ENCODE measurements around the gene NDST1.

- TF ChIP-seq TSHZ2 (CRISPR knock-in tag; IDR thresholded peaks at IDR 0.05), result no peak
- TF ChIP-seq ARNTL (CRISPR knock-in tag; IDR thresholded peaks at IDR 0.05; ENCODE audit: borderline replicate concordance, low read depth), result no peak
- no peak for TF ChIP-seq GLIS3 (CRISPR knock-in tag; IDR thresholded peaks at IDR 0.05)
- TF ChIP-seq RARB (CRISPR knock-in tag; IDR thresholded peaks at IDR 0.05), result no peak
- TF ChIP-seq CSDC2 (CRISPR knock-in tag; IDR thresholded peaks at IDR 0.05), result no peak
- TF ChIP-seq ZNF70 (CRISPR knock-in tag; IDR thresholded peaks at IDR 0.05), result no peak
- TF ChIP-seq PPARA (CRISPR knock-in tag; IDR thresholded peaks at IDR 0.05; ENCODE audit: borderline replicate concordance), result no peak
- no peak for TF ChIP-seq BACH2 (CRISPR knock-in tag; IDR thresholded peaks at IDR 0.05; ENCODE audit: borderline replicate concordance)
- TF ChIP-seq, protein P1, sequence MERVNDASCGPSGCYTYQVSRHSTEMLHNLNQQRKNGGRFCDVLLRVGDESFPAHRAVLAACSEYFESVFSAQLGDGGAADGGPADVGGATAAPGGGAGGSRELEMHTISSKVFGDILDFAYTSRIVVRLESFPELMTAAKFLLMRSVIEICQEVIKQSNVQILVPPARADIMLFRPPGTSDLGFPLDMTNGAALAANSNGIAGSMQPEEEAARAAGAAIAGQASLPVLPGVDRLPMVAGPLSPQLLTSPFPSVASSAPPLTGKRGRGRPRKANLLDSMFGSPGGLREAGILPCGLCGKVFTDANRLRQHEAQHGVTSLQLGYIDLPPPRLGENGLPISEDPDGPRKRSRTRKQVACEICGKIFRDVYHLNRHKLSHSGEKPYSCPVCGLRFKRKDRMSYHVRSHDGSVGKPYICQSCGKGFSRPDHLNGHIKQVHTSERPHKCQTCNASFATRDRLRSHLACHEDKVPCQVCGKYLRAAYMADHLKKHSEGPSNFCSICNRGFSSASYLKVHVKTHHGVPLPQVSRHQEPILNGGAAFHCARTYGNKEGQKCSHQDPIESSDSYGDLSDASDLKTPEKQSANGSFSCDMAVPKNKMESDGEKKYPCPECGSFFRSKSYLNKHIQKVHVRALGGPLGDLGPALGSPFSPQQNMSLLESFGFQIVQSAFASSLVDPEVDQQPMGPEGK (CRISPR knock-in tag; IDR thresholded peaks at IDR 0.05; ENCODE audit: borderline replicate concordance), result no peak
- TF ChIP-seq, protein P2, sequence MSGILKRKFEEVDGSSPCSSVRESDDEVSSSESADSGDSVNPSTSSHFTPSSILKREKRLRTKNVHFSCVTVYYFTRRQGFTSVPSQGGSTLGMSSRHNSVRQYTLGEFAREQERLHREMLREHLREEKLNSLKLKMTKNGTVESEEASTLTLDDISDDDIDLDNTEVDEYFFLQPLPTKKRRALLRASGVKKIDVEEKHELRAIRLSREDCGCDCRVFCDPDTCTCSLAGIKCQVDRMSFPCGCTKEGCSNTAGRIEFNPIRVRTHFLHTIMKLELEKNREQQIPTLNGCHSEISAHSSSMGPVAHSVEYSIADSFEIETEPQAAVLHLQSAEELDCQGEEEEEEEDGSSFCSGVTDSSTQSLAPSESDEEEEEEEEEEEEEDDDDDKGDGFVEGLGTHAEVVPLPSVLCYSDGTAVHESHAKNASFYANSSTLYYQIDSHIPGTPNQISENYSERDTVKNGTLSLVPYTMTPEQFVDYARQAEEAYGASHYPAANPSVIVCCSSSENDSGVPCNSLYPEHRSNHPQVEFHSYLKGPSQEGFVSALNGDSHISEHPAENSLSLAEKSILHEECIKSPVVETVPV (CRISPR knock-in tag; IDR thresholded peaks at IDR 0.05), result no peak
- no peak for TF ChIP-seq ZFP30 (CRISPR knock-in tag; IDR thresholded peaks at IDR 0.05)
- TF ChIP-seq ZNF565 (CRISPR knock-in tag; conservative IDR thresholded peaks at IDR 0.05; ENCODE audit: low read depth), result no peak
- TF ChIP-seq ZFP3 (CRISPR knock-in tag; IDR thresholded peaks at IDR 0.05), result no peak
- no peak for TF ChIP-seq OSR1 (CRISPR knock-in tag; IDR thresholded peaks at IDR 0.05)
These were observed 52.7 kb downstream of the NDST1 start for GRCh38 chr5:150560401-150561191.

Data from SK-N-SH treated with all-trans-retinoic acid at 6 μM for 48 hours (cell line).